ENCODE measurements around the gene TCF23.

DNA sequence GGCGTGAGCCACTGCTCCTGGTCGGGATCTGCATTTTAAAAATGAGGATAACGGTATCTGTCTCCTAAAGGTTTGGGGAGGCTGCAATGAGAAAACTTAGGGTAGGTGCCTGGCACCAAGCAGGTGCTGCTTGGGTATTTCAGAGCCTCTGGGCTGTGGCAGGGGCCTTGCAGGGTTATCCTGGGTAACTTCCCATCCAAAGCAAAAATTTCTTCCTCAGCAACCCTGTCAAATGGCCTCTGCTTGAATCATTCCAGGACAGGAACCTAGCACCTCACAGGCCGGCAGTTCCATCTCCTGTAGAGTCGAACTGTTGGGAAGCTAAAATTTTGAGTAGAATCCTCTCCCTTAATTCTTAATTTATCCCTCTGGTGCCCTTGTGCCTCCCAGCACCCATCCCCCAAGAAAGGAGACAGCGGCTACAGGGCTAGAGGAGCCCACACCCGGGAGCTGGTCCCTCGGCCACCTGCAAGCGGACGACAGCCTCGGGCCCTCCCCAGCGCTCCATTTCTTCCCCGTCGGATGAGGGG lies 30.7 kb upstream of the TCF23 start:
- TF ChIP-seq EZH2 (IDR thresholded peaks at IDR 0.05; ENCODE audit: borderline replicate concordance, low read depth, low read length, poor library complexity, severe bottlenecking) = no peak
- TF ChIP-seq, protein P1, sequence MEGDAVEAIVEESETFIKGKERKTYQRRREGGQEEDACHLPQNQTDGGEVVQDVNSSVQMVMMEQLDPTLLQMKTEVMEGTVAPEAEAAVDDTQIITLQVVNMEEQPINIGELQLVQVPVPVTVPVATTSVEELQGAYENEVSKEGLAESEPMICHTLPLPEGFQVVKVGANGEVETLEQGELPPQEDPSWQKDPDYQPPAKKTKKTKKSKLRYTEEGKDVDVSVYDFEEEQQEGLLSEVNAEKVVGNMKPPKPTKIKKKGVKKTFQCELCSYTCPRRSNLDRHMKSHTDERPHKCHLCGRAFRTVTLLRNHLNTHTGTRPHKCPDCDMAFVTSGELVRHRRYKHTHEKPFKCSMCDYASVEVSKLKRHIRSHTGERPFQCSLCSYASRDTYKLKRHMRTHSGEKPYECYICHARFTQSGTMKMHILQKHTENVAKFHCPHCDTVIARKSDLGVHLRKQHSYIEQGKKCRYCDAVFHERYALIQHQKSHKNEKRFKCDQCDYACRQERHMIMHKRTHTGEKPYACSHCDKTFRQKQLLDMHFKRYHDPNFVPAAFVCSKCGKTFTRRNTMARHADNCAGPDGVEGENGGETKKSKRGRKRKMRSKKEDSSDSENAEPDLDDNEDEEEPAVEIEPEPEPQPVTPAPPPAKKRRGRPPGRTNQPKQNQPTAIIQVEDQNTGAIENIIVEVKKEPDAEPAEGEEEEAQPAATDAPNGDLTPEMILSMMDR (conservative IDR thresholded peaks at IDR 0.05; ENCODE audit: low read depth, low read length) = no peak

Data from A673 (cell line).